SK-N-SH (cell line): ENCODE measurements around the gene CDH4.

Source experiments
- CHD2 ChIP-seq: fragments of 150-350 bp; IDR thresholded peaks from 2 replicates; pipeline ENCODE4 v1.6.1; 2018; ENCODE audit warnings: low read length; ENCODE audit not compliant: partially characterized antibody
- CTCF ChIP-seq: fragments of 200-600 bp; sonication (generic); IDR thresholded peaks from 2 replicates; pipeline ENCODE4 v1.6.1; 2017; ENCODE audit warnings: antibody characterized with exemption, mild to moderate bottlenecking, moderate library complexity
- PBX3 ChIP-seq: IDR thresholded peaks from 2 replicates; pipeline ENCODE4; 2012
- POLR2AphosphoS5 ChIP-seq: IDR thresholded peaks from 2 replicates; pipeline ENCODE4 v1.6.1; 2012; ENCODE audit warnings: low read depth, low read length
- YY1 ChIP-seq: IDR thresholded peaks from 2 replicates; pipeline ENCODE4 v1.4.0; 2012; ENCODE audit warnings: low read depth, mild to moderate bottlenecking

- no peak for TF ChIP-seq POLR2AphosphoS5
- no peak for TF ChIP-seq YY1
- no peak for TF ChIP-seq CTCF
- TF ChIP-seq CHD2, result no peak
- TF ChIP-seq PBX3, result no peak
These were observed 502.2 kb downstream of the CDH4 start for GRCh38 chr20:61753987-61754956.
